DOHH2 (cell line): ENCODE data around the gene KRT76.

Source experiments
- H3F3A ChIP-seq: fragments of 200-600 bp; sonication (generic), shearing (Covaris generic); 2 replicates; pipeline ENCODE4 v1.6.0; 2016; ENCODE audit warnings: antibody characterized with exemption, mild to moderate bottlenecking; ENCODE audit not compliant: control insufficient read depth, insufficient read depth
- H3K27ac ChIP-seq: fragments of 200-600 bp; sonication (generic); 2 replicates; pipeline ENCODE4 v1.5.1; 2014; ENCODE audit warnings: low read depth, mild to moderate bottlenecking, low read length, moderate library complexity
- H3K27me3 ChIP-seq: fragments of 200-600 bp; sonication (generic); 2 replicates; pipeline ENCODE4 v1.6.1; 2014; ENCODE audit warnings: mild to moderate bottlenecking, low read length, mixed read lengths; ENCODE audit not compliant: control insufficient read depth
- H3K36me3 ChIP-seq: fragments of 200-600 bp; sonication (generic); 2 replicates; pipeline ENCODE4 v1.6.1; 2014; ENCODE audit warnings: mild to moderate bottlenecking, low read length, moderate library complexity, mixed read lengths; ENCODE audit not compliant: control insufficient read depth
- H3K4me1 ChIP-seq: fragments of 200-600 bp; sonication (generic); 2 replicates; pipeline ENCODE4 v1.6.1; 2014; ENCODE audit warnings: mild to moderate bottlenecking, low read length, mixed read lengths; ENCODE audit not compliant: control insufficient read depth
- H3K4me2 ChIP-seq: fragments of 200-600 bp; sonication (generic); 2 replicates; pipeline ENCODE4 v1.6.0; 2014; ENCODE audit warnings: mild to moderate bottlenecking, low read length, moderate library complexity
- H3K4me3 ChIP-seq: fragments of 200-600 bp; sonication (generic); 2 replicates; pipeline ENCODE4 v1.5.1; 2014; ENCODE audit warnings: mild to moderate bottlenecking, low read length, mixed read lengths
- H3K79me2 ChIP-seq: fragments of 200-600 bp; sonication (generic); 2 replicates; pipeline ENCODE4 v1.6.1; 2014; ENCODE audit warnings: mild to moderate bottlenecking, low read length, mixed read lengths; ENCODE audit not compliant: control insufficient read depth
- H3K9me2 ChIP-seq: fragments of 200-600 bp; sonication (generic); replicated peaks from 2 replicates; pipeline ENCODE4 v1.6.1; 2014; ENCODE audit warnings: mild to moderate bottlenecking, low read length, mixed read lengths; ENCODE audit not compliant: control insufficient read depth
- H3K9me3 ChIP-seq: fragments of 200-600 bp; sonication (generic); 2 replicates; pipeline ENCODE4 v1.6.1; 2014; ENCODE audit warnings: antibody characterized with exemption, low read length, mixed read lengths; ENCODE audit not compliant: control insufficient read depth, insufficient read depth
- H4K20me1 ChIP-seq: fragments of 200-600 bp; sonication (generic); 2 replicates; pipeline ENCODE4 v1.6.0; 2014; ENCODE audit warnings: low read depth, mild to moderate bottlenecking, antibody characterized with exemption, low read length, moderate library complexity; ENCODE audit not compliant: control insufficient read depth, insufficient read depth
- CTCF ChIP-seq: fragments of 200-600 bp; sonication (generic); IDR thresholded peaks from one replicate; pipeline ENCODE4 v1.5.1; 2014; ENCODE audit warnings: antibody characterized with exemption, mild to moderate bottlenecking, low read depth, low read length; ENCODE audit not compliant: poor library complexity, severe bottlenecking
- EZH2phosphoT487 ChIP-seq: fragments of 200-600 bp; sonication (generic); IDR thresholded peaks from 2 replicates; pipeline ENCODE4 v1.6.1; 2017; ENCODE audit warnings: borderline replicate concordance, mild to moderate bottlenecking, antibody characterized with exemption, low read length, moderate library complexity, mixed read lengths

Gene KRT76

GRCh38 chr12:52782502-52782901 is 5.4 kb upstream of the KRT76 start:
- H3K9me2 ChIP-seq: no peaks in the 10 kb centered on the region
- H3K9me3 ChIP-seq: no peaks in the 10 kb centered on the region
- no peaks in the 10 kb centered on the region for H3K4me1 ChIP-seq
- H3K79me2 ChIP-seq: no peaks in the 10 kb centered on the region
- H3F3A ChIP-seq: no peaks in the 10 kb centered on the region
- H3K4me2 ChIP-seq: no peak overlapping the region
- H4K20me1 ChIP-seq: no peaks in the 10 kb centered on the region
- no peak for TF ChIP-seq CTCF
- no peak for TF ChIP-seq EZH2phosphoT487
- H3K36me3 ChIP-seq: no peaks in the 10 kb centered on the region
- no peak overlapping the region for H3K4me3 ChIP-seq
- peaks cover 8% of the 10 kb centered on the region for H3K27me3 ChIP-seq
- no peak overlapping the region for H3K27ac ChIP-seq

- H3K27ac ChIP-seq: no peak overlapping the region
- no peak for TF ChIP-seq CTCF
- no peak for TF ChIP-seq EZH2phosphoT487
- H3K9me3 ChIP-seq: no peaks in the 10 kb centered on the region
- H3K9me2 ChIP-seq: no peaks in the 10 kb centered on the region
- no peaks in the 10 kb centered on the region for H4K20me1 ChIP-seq
- H3K4me2 ChIP-seq: no peak overlapping the region
- H3K36me3 ChIP-seq: no peaks in the 10 kb centered on the region
- H3K4me1 ChIP-seq: no peaks in the 10 kb centered on the region
- H3K27me3 ChIP-seq: peaks cover 8% of the 10 kb centered on the region
- H3K79me2 ChIP-seq: no peaks in the 10 kb centered on the region
- H3K4me3 ChIP-seq: no peak overlapping the region
- H3F3A ChIP-seq: no peaks in the 10 kb centered on the region
Observed at GRCh38 chr12:52781399-52782082, 4.4 kb upstream of the KRT76 start.

GRCh38 chr12:52779914-52780313 is 2.8 kb upstream of the KRT76 start:
- no peak overlapping the region for H3K4me3 ChIP-seq
- H3K4me2 ChIP-seq: no peak overlapping the region
- no peaks in the 10 kb centered on the region for H3K9me3 ChIP-seq
- no peaks in the 10 kb centered on the region for H3K79me2 ChIP-seq
- H4K20me1 ChIP-seq: no peaks in the 10 kb centered on the region
- no peak overlapping the region for H3K27ac ChIP-seq
- H3K27me3 ChIP-seq: peaks cover 6% of the 10 kb centered on the region
- TF ChIP-seq CTCF: no peak
- TF ChIP-seq EZH2phosphoT487: no peak
- H3K4me1 ChIP-seq: no peaks in the 10 kb centered on the region
- no peaks in the 10 kb centered on the region for H3K36me3 ChIP-seq
- no peaks in the 10 kb centered on the region for H3K9me2 ChIP-seq
- no peaks in the 10 kb centered on the region for H3F3A ChIP-seq
